ENCODE measurements around the gene MAP1A. TPM values are rescaled to one million over a fixed set of nuclear protein-coding genes. Genes with fewer than 3 reads are reported as not detected.
"Not testable (repeated sequence)": the region's sequence is repeated elsewhere in the genome, so short reads cannot be mapped to it uniquely, and the experiment has no call there.

Gene MAP1A
- total and polyA plus RNA-seq, 12 donors = 3.4 to 27.0 (median 9.6) TPM

- intact Hi-C loops (cut with DNase I) = no loop called here
- no peak overlapping the region for H3K4me3 ChIP-seq
- TF ChIP-seq POLR2A (IDR thresholded peaks at IDR 0.05) (no peak), CTCF (IDR thresholded peaks at IDR 0.05) (no peak)
- H3K36me3 ChIP-seq (replicated peaks in 1 of 2) = peaks cover 0 to 4% of the 10 kb centered on the region in 2 donors
- H3K4me1 ChIP-seq (replicated peaks in 1 of 2) = no peaks in the 10 kb centered on the region
- H3K27ac ChIP-seq = no peak overlapping the region
- DNase-seq = no peak
- H3K9me3 ChIP-seq (replicated peaks in 1 of 3) = no peaks in the 10 kb centered on the region
- no peaks in the 10 kb centered on the region for H3K27me3 ChIP-seq
- 95 to 99% (median 98%) methylated on average over 4 of the region's 4 CpGs for WGBS, 4 donors
These were observed 34.8 kb downstream of the MAP1A start for GRCh38 chr15:43552256-43552655.

GRCh38 chr15:43552986-43553385, 35.6 kb downstream of the MAP1A start:
- DNase-seq = no peak
- 74 to 90% (median 84%) methylated on average over 2 of the region's 2 CpGs for WGBS, 4 donors
- H3K36me3 ChIP-seq (replicated peaks in 1 of 2) = peaks cover 0 to 4% of the 10 kb centered on the region in 2 donors
- no peaks in the 10 kb centered on the region for H3K9me3 ChIP-seq (replicated peaks in 1 of 3)
- TF ChIP-seq POLR2A (IDR thresholded peaks at IDR 0.05) = no peak
- no peak for TF ChIP-seq CTCF (IDR thresholded peaks at IDR 0.05)
- intact Hi-C loops (cut with DNase I) = no loop called here
- H3K27me3 ChIP-seq = no peaks in the 10 kb centered on the region
- H3K27ac ChIP-seq = no peak overlapping the region
- H3K4me1 ChIP-seq (replicated peaks in 1 of 2) = no peaks in the 10 kb centered on the region
- H3K4me3 ChIP-seq = no peak overlapping the region

GRCh38 chr15:43562753-43563152, 45.3 kb downstream of the MAP1A start:
- H3K36me3 ChIP-seq (replicated peaks in 1 of 2); H3K27ac ChIP-seq; H3K9me3 ChIP-seq (replicated peaks in 1 of 3); H3K4me3 ChIP-seq; intact Hi-C loops (cut with DNase I); DNase-seq; H3K4me1 ChIP-seq (replicated peaks in 1 of 2); H3K27me3 ChIP-seq: not testable (repeated sequence)
- WGBS, 4 donors = 96 to 100% methylated on average over 2 of the region's 3 CpGs; no CpG with 5 or more reads in 2 of the 4 donors

- H3K9me3 ChIP-seq (replicated peaks in 1 of 3); H3K4me1 ChIP-seq (replicated peaks in 1 of 2); DNase-seq; H3K36me3 ChIP-seq (replicated peaks in 1 of 2); H3K27me3 ChIP-seq; intact Hi-C loops (cut with DNase I); H3K27ac ChIP-seq; H3K4me3 ChIP-seq: not testable (repeated sequence)
- no CpG with 5 or more reads among the region's 8 CpGs for WGBS, 4 donors
These were observed 46.4 kb downstream of the MAP1A start for GRCh38 chr15:43563793-43564192.

GRCh38 chr15:43566615-43567014, 49.2 kb downstream of the MAP1A start:
- H3K27ac ChIP-seq; intact Hi-C loops (cut with DNase I); H3K4me1 ChIP-seq (replicated peaks in 1 of 2); H3K4me3 ChIP-seq; H3K27me3 ChIP-seq; H3K9me3 ChIP-seq (replicated peaks in 1 of 3); DNase-seq; H3K36me3 ChIP-seq (replicated peaks in 1 of 2): not testable (repeated sequence)
- WGBS, 4 donors = no CpG with 5 or more reads among the region's 2 CpGs

- H3K27me3 ChIP-seq; H3K4me1 ChIP-seq (replicated peaks in 1 of 2); DNase-seq; intact Hi-C loops (cut with DNase I); H3K9me3 ChIP-seq (replicated peaks in 1 of 3); H3K4me3 ChIP-seq; H3K27ac ChIP-seq; H3K36me3 ChIP-seq (replicated peaks in 1 of 2): not testable (repeated sequence)
- no CpG with 5 or more reads among the region's 1 CpG for WGBS, 4 donors
These were observed 57.2 kb downstream of the MAP1A start for GRCh38 chr15:43574607-43575006.

Other genes with a start within 250 kb of the MAP1A start
- not detected for gene TGM7, start 215.4 kb upstream of the MAP1A start, total RNA-seq
- gene TGM7, start 215.4 kb upstream of the MAP1A start, polyA plus RNA-seq = not detected
- 10 to 100 TPM in 3 of 9 donors, 1 to 10 TPM in 6; 5.6 to 14.0 (median 9.5) TPM for gene LCMT2, start 187.0 kb upstream of the MAP1A start, total RNA-seq
- gene LCMT2, start 187.0 kb upstream of the MAP1A start, polyA plus RNA-seq = 10 to 100 TPM in 1 of 3 donors, 1 to 10 TPM in 2; 2.3 to 11.9 (median 2.8) TPM
- 10 to 100 TPM; 11.1 to 26.7 (median 20.1) TPM for gene ZSCAN29, start 146.6 kb upstream of the MAP1A start, total RNA-seq
- gene ZSCAN29, start 146.6 kb upstream of the MAP1A start, polyA plus RNA-seq = 10 to 100 TPM in 2 of 3 donors, 1 to 10 TPM in 1; 5.2 to 13.4 (median 10.4) TPM
- gene TUBGCP4, start 146.5 kb upstream of the MAP1A start, total RNA-seq = 10 to 100 TPM in 8 of 9 donors, 1 to 10 TPM in 1; 9.3 to 23.3 (median 13.9) TPM
- 10 to 100 TPM in 1 of 3 donors, 1 to 10 TPM in 2; 5.3 to 11.9 (median 6.1) TPM for gene TUBGCP4, start 146.5 kb upstream of the MAP1A start, polyA plus RNA-seq
- gene TP53BP1, start 24.5 kb upstream of the MAP1A start, total RNA-seq = 10 to 100 TPM; 22.8 to 80.9 (median 45.6) TPM
- gene TP53BP1, start 24.5 kb upstream of the MAP1A start, polyA plus RNA-seq = 10 to 100 TPM; 32.9 to 45.3 (median 41.6) TPM
- gene PPIP5K1, start 72.6 kb downstream of the MAP1A start, total RNA-seq = 10 to 100 TPM; 15.6 to 63.8 (median 34.7) TPM
- gene PPIP5K1, start 72.6 kb downstream of the MAP1A start, polyA plus RNA-seq = 10 to 100 TPM; 15.4 to 28.1 (median 27.4) TPM
- gene CKMT1B, start 76.4 kb downstream of the MAP1A start, total RNA-seq = 1 to 10 TPM in 7 of 9 donors, under 1 TPM in 1, not detected in 1; 0.31 to 3.9 (median 1.2) TPM
- gene CKMT1B, start 76.4 kb downstream of the MAP1A start, polyA plus RNA-seq = 1 to 10 TPM; 2.9 to 6.1 (median 4.7) TPM
- gene STRC, start 101.2 kb downstream of the MAP1A start, total RNA-seq = under 1 TPM; 0.09 to 0.88 (median 0.39) TPM
- gene STRC, start 101.2 kb downstream of the MAP1A start, polyA plus RNA-seq = 1 to 10 TPM in 2 of 3 donors, not detected in 1; 2.1 to 2.6 TPM
- 1 to 10 TPM in 6 of 9 donors, under 1 TPM in 3; 0.42 to 6.8 (median 2.6) TPM for gene CATSPER2, start 131.2 kb downstream of the MAP1A start, total RNA-seq
- 10 to 100 TPM in 2 of 3 donors, 1 to 10 TPM in 1; 2.3 to 34.7 (median 10.5) TPM for gene CATSPER2, start 131.2 kb downstream of the MAP1A start, polyA plus RNA-seq
- gene CKMT1A, start 176.3 kb downstream of the MAP1A start, total RNA-seq = 1 to 10 TPM in 8 of 9 donors, under 1 TPM in 1; 0.55 to 5.0 (median 1.7) TPM
- 1 to 10 TPM; 3.5 to 5.3 (median 3.6) TPM for gene CKMT1A, start 176.3 kb downstream of the MAP1A start, polyA plus RNA-seq
- gene PDIA3, start 228.8 kb downstream of the MAP1A start, total RNA-seq = 100 to 1,000 TPM; 105 to 567 (median 231) TPM
- 100 to 1,000 TPM in 2 of 3 donors, 10 to 100 TPM in 1; 92.7 to 727 (median 172) TPM for gene PDIA3, start 228.8 kb downstream of the MAP1A start, polyA plus RNA-seq